Ovary (tissue), 3 donors: Measurements from ENCODE around the gene ZNF775.

Experiments
- CTCF ChIP-seq, 3 donors: fragments of 450-650 bp in 2 of 3; fragments of 200-600 bp in 1 of 3; IDR thresholded peaks; one replicate each; pipeline versions ENCODE4 v1.5.1 to v1.8.0; 2016 to 2022; ENCODE audit warnings: antibody characterized with exemption in 3 of 3, mild to moderate bottlenecking in 1 of 3
- EP300 ChIP-seq: sonication (generic); formaldehyde crosslinking; IDR thresholded peaks from one replicate; pipeline ENCODE4 v1.6.1; 2017; ENCODE audit warnings: antibody characterized with exemption
- POLR2A ChIP-seq: fragments of 450-650 bp; IDR thresholded peaks from one replicate; pipeline ENCODE4 v1.6.1; 2017; ENCODE audit warnings: antibody characterized with exemption, mild to moderate bottlenecking, moderate library complexity
- donor health status: DM: no; HTN: no; CAD: no.

- TF ChIP-seq CTCF (IDR thresholded peaks at IDR 0.05) (no peak), POLR2A (no peak), EP300 (no peak)
Measured at GRCh38 chr7:150371996-150372270, 7.2 kb upstream of the ZNF775 start.
